Caco-2 (cell line): ENCODE measurements around the gene CDC42BPB. TPM values are rescaled to one million over a fixed set of nuclear protein-coding genes. Genes with fewer than 3 reads are reported as not detected.

Source experiments
- BruUV-seq: library from RNA; stranded (reverse); fragments of 400-500 nt; replicated peaks from 2 replicates; lab custom pipeline; 2021; lab: Mats Ljungman, UMichigan
- CTCF ChIA-PET: fragments of 300-600 bp; sonication (Branson Sonifier 250); formaldehyde crosslinking; loops from one replicate; lab custom pipeline; 2022; ENCODE audit warnings: antibody characterized with exemption; lab: Charles Lee
- POLR2A ChIA-PET: fragments of 300-600 bp; sonication (Branson Sonifier 250); formaldehyde crosslinking; loops from one replicate; lab custom pipeline; 2022; ENCODE audit warnings: antibody characterized with exemption; lab: Charles Lee
- DNase-seq, 2 experiments: peaks; one replicate each; pipeline versions ENCODE4 v3.0.0 to v3.0.0-alpha.2; 2020 to 2022
- H3K27me3 ChIP-seq: replicated peaks from 2 replicates; pipeline ENCODE4 v1.6.0; 2011; ENCODE audit warnings: low read length; ENCODE audit not compliant: control insufficient read depth, insufficient read depth
- H3K36me3 ChIP-seq: 2 replicates; pipeline ENCODE4 v1.5.1; 2011; ENCODE audit warnings: low read length; ENCODE audit not compliant: control insufficient read depth, insufficient read depth
- H3K4me1 ChIP-seq: fragments of 250-450 bp; sonication (Bioruptor Pico); 2 replicates; pipeline ENCODE4 v1.5.1; 2020; ENCODE audit warnings: mild to moderate bottlenecking
- H3K4me3 ChIP-seq: 2 replicates; pipeline ENCODE4 v1.5.1; 2011; ENCODE audit warnings: low read depth, mild to moderate bottlenecking, control low read depth, low read length
- H3K9me3 ChIP-seq: fragments of 250-450 bp; sonication (Bioruptor Pico); 2 replicates; pipeline ENCODE4 v1.5.1; 2020; ENCODE audit warnings: mild to moderate bottlenecking, moderate library complexity
- H3K27ac Mint-ChIP-seq: one replicate; pipeline ENCODE4 v1.8.0; 2022; ENCODE audit warnings: mixed read lengths; ENCODE audit not compliant: unreplicated experiment
- H3K27me3 Mint-ChIP-seq: one replicate; pipeline ENCODE4 v1.8.0; 2022; ENCODE audit warnings: mixed read lengths; ENCODE audit not compliant: insufficient read depth, unreplicated experiment
- H3K36me3 Mint-ChIP-seq: one replicate; pipeline ENCODE4 v1.8.0; 2022; ENCODE audit warnings: mild to moderate bottlenecking, mixed read lengths; ENCODE audit not compliant: insufficient read depth, unreplicated experiment
- H3K4me1 Mint-ChIP-seq: one replicate; pipeline ENCODE4 v1.8.0; 2022; ENCODE audit warnings: low read depth, mixed read lengths; ENCODE audit not compliant: unreplicated experiment
- H3K4me3 Mint-ChIP-seq: one replicate; pipeline ENCODE4 v1.8.0; 2022; ENCODE audit warnings: mild to moderate bottlenecking, moderate library complexity, mixed read lengths; ENCODE audit not compliant: unreplicated experiment
- H3K9me3 Mint-ChIP-seq: one replicate; pipeline ENCODE4 v1.8.0; 2022; ENCODE audit warnings: mixed read lengths; ENCODE audit not compliant: unreplicated experiment
- intact Hi-C: fragments of 100-400 bp; cut with micrococcal nuclease; formaldehyde crosslinking; loops from one replicate; pipeline ENCODE4 v1.10.0; 2022; ENCODE audit not compliant: unreplicated experiment
- total RNA-seq: library from RNA; stranded (reverse); gene quantifications from 2 replicates; pipeline ENCODE4 v1.2.3, GENCODE V29; 2022
- TF ChIP-seq, protein P1 (sequence below), 2 experiments: fragments of 200-600 bp in 1 of 2; IDR thresholded peaks; 1 replicate in 1 of 2; 2 replicates in 1 of 2; pipeline versions ENCODE4 v1.5.1 to v1.8.0; 2011 to 2022; ENCODE audit warnings: antibody characterized with exemption in 1 of 2, control low read depth in 1 of 2, inconsistent platforms in 1 of 2, low read depth in 1 of 2, low read length in 1 of 2, mild to moderate bottlenecking in 1 of 2, moderate library complexity in 1 of 2; ENCODE audit not compliant: insufficient read depth in 1 of 2, severe bottlenecking in 1 of 2, unreplicated experiment in 1 of 2

CDC42BPB gene
- total RNA-seq, 1 experiment from 2014 or later, result 55.1 TPM

DNA sequence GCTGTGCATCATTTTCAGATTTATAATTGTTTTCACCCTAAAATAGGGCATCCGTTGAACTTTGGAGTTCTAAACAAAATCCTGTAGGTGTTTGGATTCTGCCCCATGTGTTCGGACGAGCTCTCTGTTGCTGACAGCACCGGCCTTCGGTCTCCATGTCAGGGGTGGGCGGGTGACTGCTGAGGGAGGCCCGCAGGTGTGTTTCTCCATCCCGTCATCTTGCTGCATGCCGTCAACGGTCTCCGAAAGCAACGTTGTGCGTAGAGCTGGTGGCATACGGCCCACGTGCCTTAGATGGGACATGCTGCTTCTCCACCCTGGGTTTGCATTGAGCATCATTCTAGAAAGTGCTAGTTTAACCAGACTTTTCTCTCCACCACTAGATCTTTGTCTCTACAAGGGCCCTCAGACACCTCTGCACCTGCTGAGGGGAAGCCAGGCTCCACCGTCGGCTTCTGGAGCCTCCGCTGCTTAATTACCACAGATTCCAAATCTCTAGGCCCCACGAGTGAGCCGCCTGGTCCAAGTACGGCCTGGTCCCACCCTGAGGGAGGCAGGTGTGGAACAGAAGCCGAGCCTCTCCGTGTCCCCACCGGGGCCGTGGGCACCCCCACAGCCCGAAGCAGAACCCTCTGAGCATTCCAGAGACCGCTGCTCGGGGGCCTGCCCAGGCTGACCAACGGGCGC lies 150.6 kb downstream of the CDC42BPB start:
- H3K9me3 Mint-ChIP-seq, result no peaks in the 10 kb centered on the region
- no peak overlapping the region for H3K4me3 ChIP-seq
- no TSS peak for BruUV-seq
- H3K4me1 ChIP-seq, result no peaks in the 10 kb centered on the region
- no peak overlapping the region for H3K4me3 Mint-ChIP-seq
- H3K27me3 Mint-ChIP-seq, result no peaks in the 10 kb centered on the region
- TF ChIP-seq, protein P1, sequence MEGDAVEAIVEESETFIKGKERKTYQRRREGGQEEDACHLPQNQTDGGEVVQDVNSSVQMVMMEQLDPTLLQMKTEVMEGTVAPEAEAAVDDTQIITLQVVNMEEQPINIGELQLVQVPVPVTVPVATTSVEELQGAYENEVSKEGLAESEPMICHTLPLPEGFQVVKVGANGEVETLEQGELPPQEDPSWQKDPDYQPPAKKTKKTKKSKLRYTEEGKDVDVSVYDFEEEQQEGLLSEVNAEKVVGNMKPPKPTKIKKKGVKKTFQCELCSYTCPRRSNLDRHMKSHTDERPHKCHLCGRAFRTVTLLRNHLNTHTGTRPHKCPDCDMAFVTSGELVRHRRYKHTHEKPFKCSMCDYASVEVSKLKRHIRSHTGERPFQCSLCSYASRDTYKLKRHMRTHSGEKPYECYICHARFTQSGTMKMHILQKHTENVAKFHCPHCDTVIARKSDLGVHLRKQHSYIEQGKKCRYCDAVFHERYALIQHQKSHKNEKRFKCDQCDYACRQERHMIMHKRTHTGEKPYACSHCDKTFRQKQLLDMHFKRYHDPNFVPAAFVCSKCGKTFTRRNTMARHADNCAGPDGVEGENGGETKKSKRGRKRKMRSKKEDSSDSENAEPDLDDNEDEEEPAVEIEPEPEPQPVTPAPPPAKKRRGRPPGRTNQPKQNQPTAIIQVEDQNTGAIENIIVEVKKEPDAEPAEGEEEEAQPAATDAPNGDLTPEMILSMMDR (IDR thresholded peaks at IDR 0.05; ENCODE audit: insufficient read depth in 1 of 2, low read depth in 1 of 2, low read length in 1 of 2, severe bottlenecking in 1 of 2, unreplicated experiment in 1 of 2), result no peak
- no peaks in the 10 kb centered on the region for H3K27me3 ChIP-seq
- intact Hi-C loops, result no loop called here
- H3K27ac Mint-ChIP-seq, result no peak overlapping the region
- H3K9me3 ChIP-seq, result no peaks in the 10 kb centered on the region
- no peak for DNase-seq
- ChIA-PET POLR2A (no interaction called here), CTCF (no interaction called here)
- no peaks in the 10 kb centered on the region; the same call in 1 of the 2 replicates for H3K36me3 ChIP-seq
- H3K4me1 Mint-ChIP-seq, result no peaks in the 10 kb centered on the region
- peaks cover 19% of the 10 kb centered on the region for H3K36me3 Mint-ChIP-seq

DNA sequence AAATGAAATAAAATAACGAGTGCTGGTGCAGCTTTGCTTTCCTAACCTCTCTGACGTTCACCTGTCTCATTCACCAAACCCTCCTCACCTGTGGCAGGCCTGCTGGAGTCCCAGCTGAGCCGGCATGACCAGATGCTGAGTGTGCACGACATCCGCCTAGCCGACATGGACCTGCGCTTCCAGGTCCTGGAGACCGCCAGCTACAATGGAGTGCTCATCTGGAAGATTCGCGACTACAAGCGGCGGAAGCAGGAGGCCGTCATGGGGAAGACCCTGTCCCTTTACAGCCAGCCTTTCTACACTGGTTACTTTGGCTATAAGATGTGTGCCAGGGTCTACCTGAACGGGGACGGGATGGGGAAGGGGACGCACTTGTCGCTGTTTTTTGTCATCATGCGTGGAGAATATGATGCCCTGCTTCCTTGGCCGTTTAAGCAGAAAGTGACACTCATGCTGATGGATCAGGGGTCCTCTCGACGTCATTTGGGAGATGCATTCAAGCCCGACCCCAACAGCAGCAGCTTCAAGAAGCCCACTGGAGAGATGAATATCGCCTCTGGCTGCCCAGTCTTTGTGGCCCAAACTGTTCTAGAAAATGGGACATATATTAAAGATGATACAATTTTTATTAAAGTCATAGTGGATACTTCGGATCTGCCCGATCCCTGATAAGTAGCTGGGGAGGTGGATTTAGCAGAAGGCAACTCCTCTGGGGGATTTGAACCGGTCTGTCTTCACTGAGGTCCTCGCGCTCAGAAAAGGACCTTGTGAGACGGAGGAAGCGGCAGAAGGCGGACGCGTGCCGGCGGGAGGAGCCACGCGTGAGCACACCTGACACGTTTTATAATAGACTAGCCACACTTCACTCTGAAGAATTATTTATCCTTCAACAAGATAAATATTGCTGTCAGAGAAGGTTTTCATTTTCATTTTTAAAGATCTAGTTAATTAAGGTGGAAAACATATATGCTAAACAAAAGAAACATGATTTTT lies 151.9 kb downstream of the CDC42BPB start:
- H3K9me3 ChIP-seq, result no peaks in the 10 kb centered on the region
- H3K36me3 Mint-ChIP-seq, result peaks cover 17% of the 10 kb centered on the region
- no peaks in the 10 kb centered on the region for H3K9me3 Mint-ChIP-seq
- no peak overlapping the region for H3K4me3 Mint-ChIP-seq
- TF ChIP-seq, protein P1 (IDR thresholded peaks at IDR 0.05; ENCODE audit: insufficient read depth in 1 of 2, low read depth in 1 of 2, low read length in 1 of 2, severe bottlenecking in 1 of 2, unreplicated experiment in 1 of 2), result no peak
- H3K27me3 Mint-ChIP-seq, result no peaks in the 10 kb centered on the region
- intact Hi-C loops, result no loop called here
- no peaks in the 10 kb centered on the region for H3K4me1 ChIP-seq
- no peak overlapping the region for H3K27ac Mint-ChIP-seq
- ChIA-PET POLR2A (no interaction called here), CTCF (no interaction called here)
- no TSS peak for BruUV-seq
- no peak overlapping the region for H3K4me3 ChIP-seq
- H3K36me3 ChIP-seq, result no peaks in the 10 kb centered on the region; the same call in 1 of the 2 replicates
- no peaks in the 10 kb centered on the region for H3K27me3 ChIP-seq
- no peaks in the 10 kb centered on the region for H3K4me1 Mint-ChIP-seq
- no peak for DNase-seq

DNA sequence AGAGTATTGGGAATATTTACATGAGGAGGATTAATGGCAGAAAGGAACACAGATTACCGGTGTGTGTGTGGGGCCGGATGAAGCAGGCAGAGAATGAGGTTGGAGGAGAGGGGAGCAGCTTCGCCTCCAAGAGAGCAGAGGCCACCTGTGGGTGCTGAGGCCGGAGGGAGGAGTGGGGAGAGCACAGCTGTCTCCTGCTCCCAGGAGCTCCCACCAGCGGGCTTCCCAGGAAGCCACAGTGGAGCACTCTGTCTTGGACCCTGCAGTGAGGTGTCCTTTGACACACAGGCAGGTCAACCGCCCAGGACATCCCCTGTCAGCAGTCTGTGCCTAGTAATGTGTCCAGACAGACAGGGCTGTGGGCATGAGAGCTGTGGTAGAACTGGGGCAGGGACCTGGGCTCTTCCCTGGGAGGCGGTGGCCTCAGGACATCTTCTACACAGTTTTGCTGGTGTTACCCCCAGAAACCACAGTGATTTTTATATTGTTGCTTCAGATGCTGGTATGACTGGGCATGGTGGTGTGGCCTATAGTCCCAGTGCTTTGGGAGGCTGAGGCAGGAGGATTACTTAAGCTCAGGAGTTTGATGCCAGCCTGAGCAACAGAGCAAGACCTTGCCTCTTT lies 153.3 kb downstream of the CDC42BPB start:
- Histone ChIP-seq H3K36me3 (no peaks in the 10 kb centered on the region; the same call in 1 of the 2 replicates), H3K4me3 (no peak overlapping the region), H3K27me3 (no peaks in the 10 kb centered on the region), H3K9me3 (no peaks in the 10 kb centered on the region), H3K4me1 (no peaks in the 10 kb centered on the region)
- Mint-ChIP-seq H3K9me3 (no peaks in the 10 kb centered on the region), H3K27me3 (no peaks in the 10 kb centered on the region), H3K4me1 (no peaks in the 10 kb centered on the region), H3K36me3 (peaks cover 24% of the 10 kb centered on the region), H3K27ac (no peak overlapping the region), H3K4me3 (no peak overlapping the region)
- ChIA-PET CTCF (no interaction called here), POLR2A (no interaction called here)
- intact Hi-C loops, result no loop called here
- no peak for DNase-seq
- no TSS peak for BruUV-seq
- TF ChIP-seq, protein P1 (IDR thresholded peaks at IDR 0.05; ENCODE audit: insufficient read depth in 1 of 2, low read depth in 1 of 2, low read length in 1 of 2, severe bottlenecking in 1 of 2, unreplicated experiment in 1 of 2), result no peak
